ENCODE results near the gene UBTD2. TPM values are rescaled to one million over a fixed set of nuclear protein-coding genes. Genes with fewer than 3 reads are reported as not detected.

The UBTD2 gene
- total RNA-seq, 2 donors from 2014 or later, result 30.4 to 30.5 TPM

GRCh38 chr5:172282272-172283019 lies 1.1 kb downstream of the UBTD2 start:
- Histone ChIP-seq H3K9ac (ENCODE audit: extremely low read depth, low read length, poor library complexity, severe bottlenecking) (peak overlapping the region; percentile 86), H3K4me3 (ENCODE audit: low read length) (peak overlapping the region; percentile 99), H3K4me1 (ENCODE audit: control insufficient read depth, insufficient read depth, low read length) (no peaks in the 10 kb centered on the region), H3K27ac (ENCODE audit: low read depth, low read length) (peak overlapping the region; percentile 97), H3K27me3 (ENCODE audit: control insufficient read depth, insufficient read depth, low read length, poor library complexity, severe bottlenecking) (no peaks in the 10 kb centered on the region), H3K36me3 (ENCODE audit: control insufficient read depth, insufficient read depth, low read length) (peaks cover 17% of the 10 kb centered on the region), H3K9me3 (ENCODE audit: control insufficient read depth, low read length) (no peaks in the 10 kb centered on the region)
- Mint-ChIP-seq H3K4me3 (peak overlapping the region; percentile 96), H3K27me3 (ENCODE audit: insufficient read depth) (peaks cover 4% of the 10 kb centered on the region), H3K36me3 (ENCODE audit: low read depth) (peaks cover 9% of the 10 kb centered on the region), H3K4me1 (peaks cover 34% of the 10 kb centered on the region), H3K27ac (peak overlapping the region; percentile 96), H3K9me3 (no peaks in the 10 kb centered on the region)
- 7 to 9% methylated on average over 6 to 10 of the region's 13 CpGs for WGBS, 2 experiments (ENCODE audit: insufficient coverage in 1 of 2, insufficient read length in 1 of 2)
- no peak for DNase-seq
- no peak for TF ChIP-seq CTCF (conservative IDR thresholded peaks at IDR 0.05)

GRCh38 chr5:172281346-172281745 lies 2.2 kb downstream of the UBTD2 start:
- H3K27me3 Mint-ChIP-seq (ENCODE audit: insufficient read depth), result peaks cover 4% of the 10 kb centered on the region
- no peak for DNase-seq
- H3K9me3 Mint-ChIP-seq, result no peaks in the 10 kb centered on the region
- peak overlapping the region; percentile 5 for H3K27ac Mint-ChIP-seq
- H3K4me1 Mint-ChIP-seq, result peaks cover 36% of the 10 kb centered on the region
- no peak for TF ChIP-seq CTCF (conservative IDR thresholded peaks at IDR 0.05)
- H3K4me3 Mint-ChIP-seq, result peak overlapping the region; percentile 96
- peaks cover 11% of the 10 kb centered on the region for H3K36me3 Mint-ChIP-seq (ENCODE audit: low read depth)
- no peaks in the 10 kb centered on the region for H3K4me1 ChIP-seq (ENCODE audit: control insufficient read depth, insufficient read depth, low read length)
- no peak overlapping the region for H3K9ac ChIP-seq (ENCODE audit: extremely low read depth, low read length, poor library complexity, severe bottlenecking)
- peaks cover 18% of the 10 kb centered on the region for H3K36me3 ChIP-seq (ENCODE audit: control insufficient read depth, insufficient read depth, low read length)
- 72 to 79% methylated on average over 5 to 6 of the region's 6 CpGs for whole genome bisulfite sequencing, 2 experiments (ENCODE audit: insufficient coverage in 1 of 2, insufficient read length in 1 of 2)
- H3K9me3 ChIP-seq (ENCODE audit: control insufficient read depth, low read length), result no peaks in the 10 kb centered on the region
- H3K4me3 ChIP-seq (ENCODE audit: low read length), result peak overlapping the region; percentile 99
- H3K27ac ChIP-seq (ENCODE audit: low read depth, low read length), result no peak overlapping the region
- no peaks in the 10 kb centered on the region for H3K27me3 ChIP-seq (ENCODE audit: control insufficient read depth, insufficient read depth, low read length, poor library complexity, severe bottlenecking)

- H3K4me1 Mint-ChIP-seq, result peaks cover 39% of the 10 kb centered on the region
- peaks cover 18% of the 10 kb centered on the region for H3K36me3 ChIP-seq (ENCODE audit: control insufficient read depth, insufficient read depth, low read length)
- H3K9me3 ChIP-seq (ENCODE audit: control insufficient read depth, low read length), result no peaks in the 10 kb centered on the region
- H3K4me1 ChIP-seq (ENCODE audit: control insufficient read depth, insufficient read depth, low read length), result no peaks in the 10 kb centered on the region
- no peak for DNase-seq
- WGBS, 2 experiments (ENCODE audit: insufficient coverage in 1 of 2, insufficient read length in 1 of 2), result 80 to 83% methylated on average over 1 to 4 of the region's 4 CpGs
- H3K4me3 Mint-ChIP-seq, result peak overlapping the region; percentile 96
- no peak overlapping the region for H3K27ac ChIP-seq (ENCODE audit: low read depth, low read length)
- peaks cover 12% of the 10 kb centered on the region for H3K36me3 Mint-ChIP-seq (ENCODE audit: low read depth)
- no peak overlapping the region for H3K9ac ChIP-seq (ENCODE audit: extremely low read depth, low read length, poor library complexity, severe bottlenecking)
- no peaks in the 10 kb centered on the region for H3K9me3 Mint-ChIP-seq
- peak overlapping the region; percentile 99 for H3K4me3 ChIP-seq (ENCODE audit: low read length)
- no peak for TF ChIP-seq CTCF (conservative IDR thresholded peaks at IDR 0.05)
- H3K27me3 Mint-ChIP-seq (ENCODE audit: insufficient read depth), result peaks cover 3% of the 10 kb centered on the region
- no peaks in the 10 kb centered on the region for H3K27me3 ChIP-seq (ENCODE audit: control insufficient read depth, insufficient read depth, low read length, poor library complexity, severe bottlenecking)
- peak overlapping the region; percentile 5 for H3K27ac Mint-ChIP-seq
Observed at GRCh38 chr5:172280929-172281328, 2.6 kb downstream of the UBTD2 start.

Measured in endodermal cell (in vitro differentiated cells).